GM19238 (cell line): ENCODE results near the gene MRAP2.
"Not testable (repeated sequence)": the region's sequence is repeated elsewhere in the genome, so short reads cannot be mapped to it uniquely, and the experiment has no call there.

ENCODE experiments used
- DNase-seq: peaks from one replicate; pipeline ENCODE4 v3.0.0; 2011; ENCODE audit warnings: low spot score; ENCODE audit not compliant: insufficient read length

The MRAP2 gene

DNA sequence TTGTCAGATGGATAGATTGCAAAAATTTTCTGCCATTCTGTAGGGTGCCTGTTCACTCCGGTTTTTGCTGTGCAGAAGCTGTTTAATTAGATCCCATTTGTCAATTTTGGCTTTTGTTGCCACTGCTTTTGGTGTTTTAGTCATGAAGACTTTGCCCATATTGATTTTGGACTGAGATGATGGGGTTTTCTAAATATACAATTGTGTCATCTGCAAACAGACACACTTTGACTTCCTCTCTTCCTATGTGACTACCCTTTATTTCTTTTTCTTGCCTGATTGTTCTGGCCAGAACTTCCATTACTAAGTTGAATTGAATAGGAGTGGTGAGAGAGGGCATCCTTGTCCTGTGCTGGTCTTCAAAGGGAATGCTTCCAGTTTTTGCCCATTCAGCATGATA lies 96.0 kb downstream of the MRAP2 start:
- DNase-seq = not testable (repeated sequence)

DNA sequence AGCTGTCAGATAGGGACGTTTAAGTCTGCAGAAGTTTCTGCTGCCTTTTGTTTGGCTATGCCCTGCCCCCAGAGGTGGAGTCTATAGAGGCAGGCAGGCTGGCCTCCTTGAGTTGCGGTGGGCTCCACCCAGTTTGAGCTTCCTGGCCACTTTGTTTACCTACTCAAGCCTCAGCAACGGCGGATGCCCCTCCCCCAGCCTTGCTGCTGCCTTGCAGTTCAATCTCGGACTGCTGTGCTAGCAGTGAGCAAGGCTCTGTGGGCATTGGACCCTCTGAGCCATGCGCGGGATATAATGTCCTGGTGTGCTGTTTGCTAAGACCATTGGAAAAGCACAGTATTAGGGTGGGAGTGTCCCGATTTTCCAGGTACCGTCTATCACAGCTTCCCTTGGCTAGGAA lies 99.8 kb downstream of the MRAP2 start:
- not testable (repeated sequence) for DNase-seq

DNA sequence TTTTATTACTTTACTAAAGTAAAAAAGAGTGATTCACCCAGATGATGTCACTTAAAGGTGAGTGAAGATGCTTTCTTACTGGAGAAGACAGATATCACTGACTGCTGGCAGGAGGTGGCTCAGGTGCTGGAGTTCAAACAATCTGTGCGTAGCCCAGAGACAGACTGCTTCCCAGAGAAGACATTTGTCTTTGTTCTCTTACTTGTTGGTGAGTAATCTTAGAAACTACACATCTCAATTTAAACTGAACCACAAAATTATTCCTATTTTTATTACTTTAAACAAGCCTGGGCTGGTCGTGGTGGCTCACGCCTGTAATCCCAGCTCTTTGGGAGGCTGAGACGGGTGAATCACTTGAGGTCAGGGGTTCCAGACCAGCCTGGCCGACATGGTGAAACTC lies 101.7 kb downstream of the MRAP2 start:
- DNase-seq = no peak

DNA sequence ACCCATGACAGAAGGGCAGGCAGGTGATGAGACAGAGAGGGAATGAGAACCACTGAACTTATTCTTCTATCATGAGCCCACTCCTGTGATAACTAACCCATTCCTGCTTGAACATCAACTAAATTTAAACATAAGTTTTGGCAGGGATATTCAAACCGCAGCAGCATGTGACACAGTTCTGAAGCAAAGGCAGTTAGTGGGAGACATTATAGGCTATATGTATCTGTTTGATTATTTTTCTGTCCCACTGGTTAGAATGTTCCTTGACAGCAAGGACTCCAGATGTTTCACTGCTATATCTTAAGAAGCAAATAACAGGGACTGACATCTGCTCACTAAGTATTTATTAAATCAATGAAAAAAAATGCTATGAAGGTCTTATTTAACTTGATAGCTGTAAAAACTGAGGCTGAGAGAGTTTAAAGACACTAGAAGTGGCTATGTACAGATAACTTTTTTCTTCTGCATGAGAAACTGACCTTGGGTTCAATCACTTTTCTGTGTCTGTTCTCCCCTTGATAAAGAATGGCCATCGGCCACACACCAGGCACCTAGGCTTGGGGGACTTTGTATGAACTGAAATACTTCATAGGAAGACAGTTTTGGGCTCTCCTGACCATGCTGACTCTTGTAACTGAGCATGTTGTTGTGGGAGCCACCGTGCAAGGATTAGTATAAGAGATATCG lies 102.9 kb downstream of the MRAP2 start:
- DNase-seq = no peak

DNA sequence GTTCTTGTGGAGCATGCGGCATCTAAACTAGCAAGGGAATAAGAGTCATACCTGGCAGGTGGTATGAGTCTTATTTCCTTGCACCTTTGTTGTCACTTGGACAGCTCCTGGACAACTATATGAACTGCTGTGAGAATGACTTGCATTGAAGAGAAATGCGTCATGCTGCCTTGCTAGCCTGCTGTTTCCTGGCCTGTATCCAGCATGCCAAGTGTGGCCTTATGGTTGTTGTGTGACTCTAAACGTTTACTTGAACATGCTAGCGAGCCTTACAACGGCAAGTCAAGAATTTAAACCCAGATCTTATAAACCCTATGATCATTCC lies 103.4 kb downstream of the MRAP2 start:
- no peak for DNase-seq

DNA sequence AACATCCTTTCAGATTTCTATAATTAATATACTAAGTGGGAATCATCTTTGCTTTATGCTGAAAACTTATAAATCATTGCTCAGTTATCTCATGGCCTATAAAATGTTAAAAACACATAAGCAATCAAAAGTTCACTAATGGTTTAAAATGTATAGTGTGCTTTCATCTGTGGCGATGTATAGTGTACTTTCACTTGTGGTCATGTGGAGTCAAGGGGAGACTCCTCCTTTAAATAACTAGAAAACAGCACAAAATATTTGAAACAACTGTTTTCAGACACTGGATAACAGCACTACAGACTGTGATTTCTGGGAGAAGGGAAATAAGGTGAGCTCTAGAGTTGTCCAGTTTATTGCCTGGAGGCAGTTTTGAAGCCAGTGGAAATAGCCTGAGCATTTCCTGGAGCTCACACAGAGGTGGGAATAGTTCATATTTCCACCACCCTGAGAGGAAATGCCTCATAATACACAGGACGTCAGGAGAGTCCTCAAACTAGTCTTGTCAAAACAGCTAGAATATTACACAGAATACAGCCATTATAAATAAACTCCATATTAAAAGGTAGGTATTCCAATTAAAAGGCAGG lies 104.5 kb downstream of the MRAP2 start:
- DNase-seq = no peak

DNA sequence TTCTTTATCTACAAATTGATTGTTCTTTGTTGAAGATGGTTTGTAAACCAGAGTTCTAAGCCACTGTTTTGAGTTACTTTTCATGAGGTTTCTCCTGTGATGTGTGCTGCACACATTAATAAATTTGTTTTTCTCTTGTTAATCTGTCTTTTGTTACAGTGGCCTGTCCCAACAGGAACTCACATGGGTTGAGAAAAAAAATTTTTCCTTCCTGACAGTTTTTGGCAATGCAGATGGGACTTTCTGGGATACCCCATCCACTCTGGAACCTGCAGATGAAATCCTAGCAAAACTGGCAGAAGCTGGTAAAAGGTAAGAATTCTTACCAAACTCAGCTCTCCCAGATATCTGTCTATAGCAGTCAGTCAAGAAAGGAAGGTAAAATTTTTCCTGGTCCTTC lies 105.7 kb downstream of the MRAP2 start:
- DNase-seq = no peak
